Fibroblast of peridontal ligament (primary cell): Measurements from ENCODE around the gene KLF3.
A peak's percentile ranks its signal among the peaks of the same experiment; 100 is the strongest.
"Not testable (repeated sequence)": the region's sequence is repeated elsewhere in the genome, so short reads cannot be mapped to it uniquely, and the experiment has no call there.

Source experiments
- DNase-seq: peaks from one replicate; pipeline ENCODE4 v3.0.0-alpha.2; 2010; ENCODE audit errors: extremely low read depth

KLF3 gene

DNA sequence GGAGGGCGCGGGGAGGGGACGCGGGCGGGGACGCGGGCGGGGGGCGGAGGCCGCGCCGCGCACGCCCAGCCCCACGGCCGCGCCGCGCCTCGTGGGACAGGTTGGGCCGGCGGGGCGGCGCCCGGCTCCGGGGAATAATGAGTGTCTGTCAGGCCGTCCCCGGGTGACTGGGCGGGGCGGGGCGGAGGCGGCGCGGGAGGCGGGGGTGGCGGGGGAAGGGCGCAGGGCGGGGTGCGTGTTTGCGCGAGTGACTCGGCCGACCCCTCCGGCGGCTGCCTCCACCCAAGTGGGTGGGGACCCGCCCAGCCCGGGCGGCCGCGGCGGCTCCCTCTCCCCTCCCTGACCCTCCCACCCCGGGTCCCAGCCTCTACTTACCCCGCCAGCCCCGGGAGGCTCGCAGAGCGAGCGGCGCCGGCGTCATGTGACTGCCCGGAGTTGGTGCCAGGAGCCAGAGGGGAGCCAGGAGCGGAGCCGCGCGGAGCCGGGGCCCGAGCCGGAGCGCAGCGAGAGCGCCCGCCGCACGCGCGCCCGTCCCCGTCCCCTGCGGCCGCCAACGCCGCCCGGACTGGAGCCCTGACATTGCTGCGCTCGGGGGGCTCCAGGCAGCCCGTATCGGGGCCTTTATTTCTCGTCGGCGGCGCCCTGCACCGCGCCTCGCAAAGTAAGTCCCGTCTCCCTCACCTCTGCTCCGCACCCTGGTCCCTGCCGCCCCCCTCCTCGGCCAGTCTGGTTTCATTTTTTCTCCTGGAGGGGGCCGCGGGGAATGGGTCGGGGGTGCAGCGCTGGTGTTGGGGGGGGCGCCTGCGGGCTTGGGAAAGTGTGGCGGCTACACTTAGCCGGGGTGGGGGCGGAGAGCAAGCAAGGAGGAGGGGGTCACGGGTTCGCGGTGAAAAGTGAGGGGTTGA is at the start of gene KLF3:
KLF3 (plus strand) TSS at position 399 of the 905 bp plus-strand sequence. CDS start 16,427 bp downstream, outside the sequence.
- DNase-seq: peak; percentile 84

DNA sequence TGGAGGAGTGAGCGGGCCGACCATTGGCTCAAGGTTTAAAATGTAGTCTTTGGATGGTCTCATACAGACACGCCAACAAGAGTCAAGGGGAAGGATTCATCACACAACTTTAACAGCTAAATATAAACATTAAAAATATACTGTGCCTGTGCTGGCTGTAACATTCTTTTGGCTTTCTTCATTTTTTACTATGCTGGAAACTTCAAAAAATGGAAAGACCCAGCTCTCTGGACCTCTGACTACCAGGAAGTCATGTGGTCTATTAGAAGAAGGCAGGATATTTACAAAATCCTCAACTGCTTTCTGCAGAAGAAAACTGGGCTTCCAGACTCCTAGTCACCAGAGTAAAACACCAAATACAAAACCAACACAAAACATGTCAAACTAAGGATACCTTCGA is 49.8 kb upstream of the KLF3 start:
- DNase-seq: peak; percentile 31

DNA sequence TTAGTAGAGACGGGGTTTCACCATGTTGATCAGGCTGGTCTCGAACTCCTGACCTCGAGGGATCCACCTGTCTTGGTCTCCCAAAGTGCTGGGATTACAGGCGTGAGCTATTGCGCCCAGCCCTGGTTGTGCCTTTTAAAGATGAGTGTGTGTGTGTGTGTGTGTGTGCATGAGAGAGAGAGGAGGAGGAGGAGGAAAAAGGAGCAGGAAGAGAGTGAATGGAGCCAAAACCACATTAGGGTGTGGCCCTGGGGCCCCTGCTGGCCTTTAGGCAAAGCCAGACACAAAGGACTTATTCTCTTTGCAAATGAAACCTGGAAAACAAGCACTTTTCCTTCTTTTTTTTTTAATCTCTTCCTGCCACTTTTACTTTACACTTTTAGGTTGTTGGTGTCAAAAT is 48.2 kb upstream of the KLF3 start:
- no peak for DNase-seq

DNA sequence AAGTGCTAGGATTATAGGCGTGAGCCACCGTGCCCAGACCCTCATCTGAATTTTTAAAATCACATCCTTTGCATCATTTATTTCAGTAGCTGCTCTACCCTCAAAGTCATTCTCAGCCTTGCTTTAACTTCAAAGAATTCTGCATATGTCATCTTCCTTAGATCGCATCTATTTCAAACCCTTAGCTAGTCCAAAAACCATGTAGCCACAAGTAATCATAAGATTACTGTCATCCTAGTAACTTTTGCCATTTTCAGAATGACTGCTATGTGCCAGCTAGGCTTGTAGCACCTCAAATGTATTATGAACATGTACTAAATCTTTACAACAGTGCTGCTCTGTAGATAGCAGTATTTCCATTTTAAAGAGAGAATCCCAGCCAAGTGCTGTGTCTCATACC is 45.5 kb upstream of the KLF3 start:
- no peak for DNase-seq

DNA sequence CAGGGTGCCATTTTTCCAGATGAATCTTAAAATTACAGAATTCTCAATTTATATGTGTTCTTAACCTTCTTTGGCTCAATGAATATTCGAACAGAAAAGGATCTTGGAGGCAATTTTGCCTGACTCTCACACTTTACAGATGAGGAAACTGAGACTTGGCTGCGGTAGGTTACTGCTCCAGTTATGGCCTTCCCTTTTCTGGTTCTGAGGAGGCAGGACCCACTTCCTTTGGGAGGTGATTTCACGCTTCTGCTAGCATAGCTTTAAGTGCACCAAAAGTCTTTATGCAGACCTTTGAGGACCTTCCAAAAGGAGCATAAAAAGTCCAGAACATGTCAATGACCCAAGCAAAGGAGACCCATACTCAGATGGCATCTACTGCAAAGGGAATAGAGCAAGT is 44.7 kb upstream of the KLF3 start:
- DNase-seq: no peak

DNA sequence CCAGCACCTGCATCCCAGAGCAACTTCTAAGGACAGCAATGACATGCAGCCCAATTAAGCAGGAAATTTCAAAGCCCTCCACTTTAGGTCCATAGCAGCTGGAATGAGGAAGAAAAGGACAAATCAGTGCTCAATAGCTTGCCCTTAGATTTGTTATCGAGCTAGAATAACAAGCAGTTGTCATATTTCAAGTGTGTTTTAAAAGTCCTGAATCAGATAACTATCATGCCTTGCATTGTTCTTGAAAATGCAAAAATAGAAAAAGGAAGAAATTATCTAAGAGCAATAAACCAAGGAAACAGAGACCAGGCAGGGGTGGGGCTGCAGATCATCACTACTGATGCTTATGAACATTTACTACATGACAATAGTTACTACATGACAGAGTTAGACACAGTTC is 43.9 kb upstream of the KLF3 start:
- no peak for DNase-seq

DNA sequence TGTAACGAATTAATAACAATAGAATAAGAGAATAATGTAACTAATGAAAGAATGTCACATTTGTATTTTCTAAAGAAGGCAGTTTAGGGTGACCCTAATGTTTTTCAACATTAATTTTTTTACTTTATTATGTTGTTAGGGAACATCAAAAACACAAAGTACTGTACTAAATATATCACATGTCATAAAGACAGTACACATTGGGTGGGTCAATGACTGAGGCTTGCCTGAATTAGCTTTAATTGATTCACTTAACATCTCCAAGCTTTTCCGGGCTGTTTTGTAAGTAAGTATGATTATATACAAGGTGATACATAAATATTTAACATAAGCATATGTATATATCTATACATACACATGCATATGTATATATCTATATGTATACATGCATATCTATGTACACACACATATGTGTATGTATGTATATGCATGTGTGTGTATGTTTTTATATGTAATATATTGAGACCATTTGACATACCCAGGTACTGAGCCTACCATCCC is 43.4 kb upstream of the KLF3 start:
- DNase-seq: no peak

DNA sequence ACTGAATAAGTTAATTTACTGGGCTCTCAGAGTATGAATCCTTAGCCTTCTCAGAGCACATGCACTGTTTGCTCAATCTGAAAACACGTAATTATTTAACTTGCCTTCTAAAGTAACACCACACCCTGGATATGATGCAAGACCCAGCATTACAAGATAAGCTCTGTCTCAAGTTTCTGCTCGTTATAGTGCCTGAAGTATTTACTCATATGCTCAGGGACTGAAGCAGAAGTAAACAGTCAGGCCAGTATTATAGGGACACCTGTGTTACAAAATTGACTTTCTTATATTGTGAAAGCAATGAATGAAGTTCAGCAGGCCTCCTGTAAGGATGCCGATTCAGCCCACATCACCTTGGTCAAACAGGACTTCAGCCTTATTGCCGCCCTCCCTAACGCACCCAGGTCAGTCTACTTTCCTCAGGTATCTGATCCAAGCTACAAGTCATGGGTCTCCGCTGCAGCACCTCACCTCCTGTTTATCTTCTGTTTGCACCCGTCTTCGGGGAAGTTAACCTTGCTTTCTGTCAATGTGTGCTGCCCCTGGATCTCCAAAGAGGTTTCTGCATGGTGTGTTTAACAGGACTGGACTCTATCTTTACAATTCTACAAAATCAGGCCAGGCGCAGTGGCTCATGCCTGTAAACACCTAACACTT is 42.8 kb upstream of the KLF3 start:
- DNase-seq: peak; percentile 85

DNA sequence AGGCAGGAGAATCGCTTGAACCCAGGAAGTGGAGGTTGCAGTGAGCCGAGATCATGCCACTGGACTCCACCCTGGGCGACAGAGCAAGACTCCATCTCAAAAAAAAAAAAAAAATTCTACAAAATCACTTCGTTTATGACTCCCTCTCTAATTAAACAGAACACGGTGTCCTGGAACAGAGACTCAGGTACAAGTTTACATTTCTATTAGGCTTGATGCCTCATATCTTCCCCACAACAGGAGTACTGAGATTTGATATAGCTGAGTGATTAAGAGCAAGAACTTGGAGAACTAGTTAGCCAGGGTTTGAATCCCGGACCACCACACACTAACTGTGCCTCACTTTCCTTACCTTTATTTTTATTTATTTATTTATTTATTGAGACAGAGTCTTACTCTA is 42.2 kb upstream of the KLF3 start:
- no peak for DNase-seq

DNA sequence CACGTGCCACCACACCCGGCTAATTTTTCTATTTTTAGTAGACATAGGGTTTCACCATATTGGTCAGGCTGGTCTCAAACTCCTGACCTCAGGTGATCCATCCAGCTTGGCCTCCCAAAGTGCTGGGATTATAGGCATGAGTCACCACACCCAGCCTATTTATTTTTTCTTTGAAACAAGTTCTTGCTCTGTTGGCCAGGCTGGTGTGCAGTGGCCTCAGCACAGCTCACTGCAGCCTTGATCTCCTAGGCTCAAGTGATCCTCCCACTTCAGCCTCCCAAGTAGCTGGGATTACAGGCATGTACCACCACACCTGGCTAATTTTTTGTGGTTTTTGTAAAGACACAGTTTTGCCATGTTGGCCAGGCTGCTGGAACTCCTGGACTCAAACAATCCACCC is 41.7 kb upstream of the KLF3 start:
- DNase-seq: not testable (repeated sequence)

DNA sequence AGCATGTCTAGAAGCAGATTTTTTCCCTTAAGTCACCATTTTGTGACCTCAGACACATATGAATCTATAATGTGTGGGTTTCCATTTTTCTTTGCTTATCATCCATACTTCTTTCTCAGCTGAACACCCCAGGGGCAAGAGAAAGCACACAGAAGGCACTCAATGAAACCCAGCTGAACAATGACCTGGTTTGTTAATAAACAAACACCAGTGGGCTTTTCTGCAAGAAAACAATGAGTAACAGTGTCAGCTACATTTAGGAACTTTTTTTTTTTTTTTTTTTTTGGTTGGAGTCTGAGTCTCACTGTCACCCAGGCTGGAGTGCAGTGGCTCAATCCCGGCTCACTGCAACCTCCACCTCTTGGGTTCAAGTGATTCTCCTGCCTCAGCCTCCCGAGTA is 40.7 kb upstream of the KLF3 start:
- no peak for DNase-seq

DNA sequence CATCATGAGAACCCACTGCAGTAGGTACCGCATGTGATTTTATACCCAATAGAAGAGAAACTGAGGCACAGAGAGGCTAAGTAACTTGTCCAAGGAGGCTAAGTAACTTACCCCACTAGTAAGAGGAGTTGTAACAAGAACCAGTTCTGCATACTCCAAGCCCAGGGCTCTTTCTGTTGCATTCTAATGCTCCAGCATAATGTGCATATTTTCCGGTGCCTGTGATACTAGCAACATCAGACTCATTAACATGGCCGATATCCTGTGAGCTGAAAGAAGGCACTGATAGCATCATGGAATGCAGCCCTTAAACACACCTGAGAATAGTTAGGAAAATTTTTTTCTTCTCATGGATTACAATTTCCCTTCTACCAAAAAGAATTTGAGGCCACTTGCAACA is 39.7 kb upstream of the KLF3 start:
- DNase-seq: no peak

DNA sequence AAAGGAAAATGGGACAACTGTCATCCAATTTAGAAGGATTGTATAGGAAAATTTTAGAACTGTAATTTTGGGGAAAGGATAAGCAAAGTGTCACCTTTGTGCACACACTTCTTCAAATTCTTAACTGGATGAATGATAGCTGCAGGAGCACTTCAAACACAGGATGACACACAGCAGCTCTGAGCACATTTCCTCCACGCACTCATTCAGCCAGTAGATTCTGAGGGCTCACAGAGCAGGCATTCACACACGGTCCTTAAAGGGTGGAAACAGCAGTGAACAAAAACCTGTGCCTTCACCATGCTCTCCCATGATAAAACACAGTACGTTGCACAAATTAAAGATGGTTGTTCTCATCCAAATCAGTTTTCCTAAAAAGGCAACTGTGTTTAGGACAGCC is 38.5 kb upstream of the KLF3 start:
- no peak for DNase-seq

DNA sequence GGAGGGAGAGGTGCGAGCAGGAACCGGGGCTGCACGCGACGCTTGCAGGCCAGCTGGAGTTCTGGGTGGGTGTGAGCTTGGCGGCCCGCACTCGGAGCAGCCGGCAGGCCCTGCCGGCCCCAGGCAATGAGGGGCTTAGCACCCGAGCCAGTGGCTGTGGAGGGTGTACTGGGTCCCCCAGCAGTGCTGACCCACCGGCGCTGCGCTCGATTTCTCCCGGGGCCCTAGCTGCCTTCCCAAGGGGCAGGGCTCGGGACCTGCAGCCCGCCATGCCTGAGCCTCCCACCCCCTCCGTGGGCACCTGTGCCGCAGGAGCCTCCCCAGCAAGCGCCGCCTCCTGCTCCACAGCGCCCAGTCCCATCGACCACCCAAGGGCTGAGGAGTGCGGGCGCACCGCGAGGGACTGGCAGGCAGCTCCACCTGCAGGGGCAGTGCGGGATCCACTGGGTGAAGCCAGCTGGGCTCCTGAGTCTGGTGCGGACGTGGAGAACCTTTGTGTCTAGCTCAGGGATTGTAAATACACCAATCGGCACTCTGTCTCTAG is 37.0 kb upstream of the KLF3 start:
- not testable (repeated sequence) for DNase-seq

DNA sequence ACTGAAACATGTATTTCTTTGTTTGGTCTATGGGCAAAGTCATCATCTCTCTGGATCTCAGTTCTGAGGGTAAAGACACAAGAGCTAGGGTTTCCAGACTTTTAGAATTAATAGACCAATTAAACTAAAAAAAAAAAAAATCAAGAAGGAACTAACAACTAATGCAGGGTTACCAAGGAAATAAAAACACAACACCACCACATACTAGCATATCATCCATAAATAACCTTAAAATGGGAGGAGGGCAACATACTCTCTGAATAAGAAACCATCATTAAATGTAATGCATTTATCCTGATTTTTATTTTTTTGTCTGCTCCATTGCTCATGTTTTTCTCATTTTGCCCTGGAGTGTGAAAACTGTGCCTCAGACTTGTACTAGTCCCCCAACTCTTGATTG is 33.5 kb upstream of the KLF3 start:
- DNase-seq: no peak

DNA sequence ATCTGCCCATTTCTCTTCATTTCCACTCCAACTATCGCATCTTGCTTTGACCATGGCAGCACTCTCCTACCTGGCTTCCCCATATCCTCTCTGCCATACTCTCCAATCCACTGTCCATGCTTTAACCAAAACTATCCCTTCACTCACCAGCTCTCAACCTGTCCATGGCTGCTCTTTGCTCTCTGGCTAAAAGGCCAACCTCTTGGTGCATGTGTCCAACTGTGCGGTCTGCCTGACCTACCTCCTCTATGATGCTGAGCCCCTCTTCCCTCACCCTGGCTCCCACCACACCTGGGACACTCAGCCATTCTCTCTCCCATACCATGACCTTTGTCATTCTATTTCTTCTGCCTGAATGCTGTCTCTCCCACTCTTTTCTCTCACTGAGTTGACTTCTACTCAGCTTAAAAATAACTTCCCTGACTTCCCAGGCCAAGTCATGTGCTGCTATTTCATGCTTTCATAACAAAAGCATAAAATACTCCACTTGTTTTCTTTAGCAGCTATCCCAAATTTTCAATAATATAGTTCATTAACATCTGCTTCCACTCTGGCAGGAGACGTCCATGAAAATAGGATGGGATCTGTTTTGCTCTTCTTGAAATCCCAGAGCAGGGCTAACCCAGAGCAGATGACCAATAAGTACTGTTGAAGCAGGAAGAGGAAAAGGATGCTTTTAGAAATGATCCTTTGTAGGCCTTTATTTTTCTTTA is 29.8 kb upstream of the KLF3 start:
- peak; percentile 37 for DNase-seq

DNA sequence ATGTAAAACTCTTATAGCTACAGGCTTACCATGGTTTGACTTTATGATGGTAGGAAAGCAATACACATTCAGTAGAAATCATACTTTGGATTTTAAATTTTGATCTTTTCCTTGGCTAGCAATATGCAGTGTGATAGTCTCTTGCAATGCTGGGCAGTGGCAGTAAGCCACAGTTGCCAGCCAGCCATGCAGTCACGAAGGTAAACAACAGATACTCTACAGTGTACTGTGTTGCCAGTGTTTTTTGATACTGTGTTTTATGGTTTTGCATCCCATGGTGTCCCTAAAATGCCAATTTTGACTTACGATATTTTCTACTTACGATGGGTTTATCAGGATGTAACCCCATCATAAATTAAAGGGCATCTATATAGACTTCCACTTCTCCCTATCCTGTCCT is 24.8 kb upstream of the KLF3 start:
- no peak for DNase-seq

DNA sequence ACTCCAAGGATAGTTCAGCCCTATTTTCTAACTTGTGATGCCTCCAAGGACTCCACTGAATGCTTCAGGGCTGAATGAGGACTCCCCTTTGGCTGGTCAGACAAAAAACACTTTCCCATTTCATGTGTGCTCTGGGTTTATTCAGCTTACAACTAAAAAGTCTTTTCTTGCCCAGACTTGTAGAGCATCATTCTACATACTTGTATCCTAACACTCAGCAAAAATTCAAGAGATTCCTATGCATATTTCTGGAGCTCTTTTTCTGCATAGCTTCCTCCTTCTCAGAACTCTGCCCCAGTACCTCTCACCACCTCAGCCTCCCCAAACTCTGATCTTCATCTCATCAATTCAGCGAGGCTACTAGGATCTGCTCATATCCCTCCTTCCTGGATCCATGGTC is 22.2 kb upstream of the KLF3 start:
- DNase-seq: no peak

DNA sequence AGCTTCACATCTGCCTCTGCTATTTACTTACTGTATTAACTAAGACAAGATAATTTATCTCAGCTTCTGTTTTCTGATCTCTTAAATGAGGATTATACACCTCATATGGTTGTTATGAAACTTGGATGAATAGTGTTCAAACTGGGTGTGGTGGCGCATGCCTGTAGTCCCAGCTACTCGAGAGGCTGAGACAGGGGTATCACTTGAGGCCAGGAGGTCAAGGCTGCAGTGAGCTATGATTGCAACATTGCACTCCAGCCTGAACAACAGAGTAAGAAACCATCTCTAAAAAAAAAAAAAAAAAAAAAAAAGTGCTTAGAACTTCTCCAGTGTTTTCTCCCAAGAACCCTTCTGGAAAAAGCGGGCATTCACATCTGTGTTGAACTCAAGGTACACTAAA is 19.8 kb upstream of the KLF3 start:
- no peak for DNase-seq

DNA sequence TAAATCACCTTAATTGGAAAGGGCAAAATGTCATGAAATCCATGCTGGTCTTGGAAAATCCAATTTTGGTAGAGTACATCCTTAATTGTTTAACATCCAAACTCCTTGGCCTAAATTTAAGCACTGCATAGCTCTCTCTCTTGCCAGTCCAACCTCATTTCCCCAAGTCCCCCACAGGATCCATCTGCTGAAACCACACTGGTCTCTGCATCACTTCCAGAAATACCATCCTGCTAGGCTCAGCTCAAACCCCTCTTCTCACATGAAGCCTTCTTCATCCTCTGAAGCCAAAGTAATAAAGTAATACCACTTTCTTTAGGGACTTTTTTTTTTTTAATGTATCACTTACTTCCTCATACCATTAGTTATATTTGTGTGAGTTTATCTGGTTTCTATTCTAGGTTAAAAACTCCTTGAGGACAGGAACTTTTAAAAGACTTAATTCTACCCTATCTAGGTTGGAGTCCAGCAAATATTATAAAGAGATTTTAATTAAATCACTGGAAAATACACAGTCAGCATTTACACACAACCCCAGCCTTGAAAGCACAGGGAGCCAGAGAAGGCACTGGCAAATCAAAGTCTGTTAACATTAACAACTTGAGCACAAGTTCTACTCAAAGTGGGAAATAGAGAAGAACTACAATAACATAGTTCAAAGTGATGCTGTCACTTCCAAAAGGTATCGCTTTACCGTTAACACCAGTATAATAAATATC is 16.7 kb upstream of the KLF3 start:
- peak; percentile 16 for DNase-seq

DNA sequence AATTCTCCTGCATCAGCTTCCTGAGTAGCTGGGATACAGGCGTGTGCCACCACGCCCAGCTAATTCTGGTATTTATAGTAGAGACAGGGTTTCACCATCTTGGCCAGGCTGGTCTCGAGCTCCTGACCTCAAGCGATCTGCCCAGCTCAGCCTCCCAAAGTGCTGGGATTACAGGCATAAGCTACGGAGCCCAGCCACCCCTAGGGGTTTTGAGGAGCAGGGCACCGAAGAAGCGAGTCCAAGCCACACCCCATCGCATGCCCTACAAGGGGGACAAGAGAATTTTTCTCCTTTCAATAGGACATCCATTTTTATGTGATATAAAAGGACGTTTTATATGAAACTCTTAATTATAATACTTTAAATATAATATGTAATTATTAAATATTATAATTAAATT is 13.9 kb upstream of the KLF3 start:
- no peak for DNase-seq

DNA sequence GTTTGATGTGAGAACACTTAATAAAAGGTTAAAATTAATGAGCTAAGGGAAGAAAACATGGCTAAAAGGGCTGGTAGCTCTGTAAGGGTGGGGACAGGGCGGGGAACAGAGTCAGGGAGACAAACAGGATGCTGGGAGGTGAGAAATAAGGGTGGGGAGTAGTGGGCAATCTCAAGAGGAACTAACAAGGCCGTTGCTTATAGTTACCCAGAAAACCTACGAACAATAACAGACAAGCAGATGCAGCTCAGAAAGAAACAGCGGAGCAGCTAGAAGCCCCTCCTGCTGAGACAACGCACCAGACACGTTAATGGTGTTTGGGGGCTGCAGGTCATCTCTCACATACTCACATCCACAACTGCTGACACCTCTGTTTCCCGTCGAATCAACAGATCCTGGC is 9.7 kb upstream of the KLF3 start:
- no peak for DNase-seq
